Body of pancreas (tissue), 4 donors: ENCODE results near the gene GSDME. TPM values are rescaled to one million over a fixed set of nuclear protein-coding genes. Genes with fewer than 3 reads are reported as not detected.

Experiments used
- ATAC-seq: fragments of 150-250 bp; one replicate; pipeline ENCODE4 v1.9.1; 2016
- DNase-seq, 4 donors: peaks; one replicate each; pipeline ENCODE4 v3.0.0-alpha.2; 2019
- H3K27ac ChIP-seq, 4 donors: fragments of 200-600 bp; sonication (generic); 1 replicate in 3 of 4; 2 replicates in 1 of 4; pipeline versions ENCODE4 v1.5.1 to v1.6.1; 2016 to 2019; ENCODE audit warnings: mild to moderate bottlenecking in 1 of 4, mixed read lengths in 1 of 4, moderate library complexity in 1 of 4
- H3K27me3 ChIP-seq, 2 donors: fragments of 200-600 bp; sonication (generic); one replicate each; pipeline ENCODE4 v1.6.0; 2016; ENCODE audit warnings: mild to moderate bottlenecking in 1 of 2
- H3K36me3 ChIP-seq, 2 donors: fragments of 200-600 bp; sonication (generic); replicated peaks in 1 of 2; 2 replicates each; pipeline ENCODE4 v1.5.1; 2016; ENCODE audit warnings: low read depth in 2 of 2; ENCODE audit not compliant: insufficient read depth in 1 of 2
- H3K4me1 ChIP-seq: fragments of 200-600 bp; sonication (generic); one replicate; pipeline ENCODE4 v1.6.0; 2016
- H3K4me3 ChIP-seq, 2 donors: fragments of 200-600 bp; sonication (generic); 1 replicate in 1 of 2; 2 replicates in 1 of 2; pipeline ENCODE4 v1.5.1; 2016 to 2019
- H3K9me3 ChIP-seq, 3 donors: fragments of 200-600 bp; sonication (generic); 1 replicate in 2 of 3; 2 replicates in 1 of 3; pipeline ENCODE4 v1.5.1; 2016
- POLR2A ChIP-seq, 3 donors: fragments of 450-650 bp; IDR thresholded peaks; one replicate each; pipeline ENCODE4 v1.6.1; 2016; ENCODE audit warnings: antibody characterized with exemption in 3 of 3, mild to moderate bottlenecking in 2 of 3
- WGBS, 2 donors: methylation state at CpG; one replicate each; pipeline ENCODE4 v1.1.5; 2017; 5-methylcytosine and 5-hydroxymethylcytosine counted together
- intact Hi-C: fragments of 100-400 bp; cut with DNase I; formaldehyde crosslinking; loops from one replicate; pipeline ENCODE4 v1.15.1; 2023
- total RNA-seq, 2 donors: library from RNA; depleted of rRNA; stranded (reverse); fragments of >200 nt; gene quantifications; one replicate each; pipeline ENCODE4 v1.1.0, GENCODE V29; 2016
- TF ChIP-seq, protein P1 (sequence below), 7 experiments: fragments of 450-650 bp in 4 of 7; fragments of 200-600 bp in 3 of 7; sonication (generic) in 3 of 7; IDR thresholded peaks; one replicate each; pipeline ENCODE4 v1.5.1; 2016 to 2019; ENCODE audit warnings: antibody characterized with exemption in 7 of 7

Gene GSDME
- total RNA-seq, 2 donors from 2014 or later: 3.6 to 5.3 TPM

DNA sequence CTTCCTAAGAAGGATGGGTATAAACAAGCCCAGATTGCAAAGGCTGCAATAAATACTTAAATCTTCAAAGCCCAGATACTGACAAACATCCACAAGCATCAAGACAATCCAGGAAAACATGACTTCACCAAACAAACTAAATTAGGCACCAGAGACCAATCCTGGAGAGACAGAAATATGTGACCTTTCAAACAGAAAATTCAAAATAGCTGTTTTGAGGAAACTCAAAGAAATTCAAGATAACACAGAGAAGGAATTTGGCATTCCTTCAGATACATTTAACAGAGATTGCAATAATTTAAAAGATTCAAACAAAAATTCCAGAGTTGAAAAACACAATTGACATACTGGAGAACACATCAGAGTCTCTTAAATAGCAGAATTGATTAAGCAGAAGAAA lies 23.0 kb downstream of the GSDME start:
- no peaks in the 10 kb centered on the region for H3K4me1 ChIP-seq
- no peak for TF ChIP-seq POLR2A (IDR thresholded peaks at IDR 0.05)
- TF ChIP-seq, protein P1, sequence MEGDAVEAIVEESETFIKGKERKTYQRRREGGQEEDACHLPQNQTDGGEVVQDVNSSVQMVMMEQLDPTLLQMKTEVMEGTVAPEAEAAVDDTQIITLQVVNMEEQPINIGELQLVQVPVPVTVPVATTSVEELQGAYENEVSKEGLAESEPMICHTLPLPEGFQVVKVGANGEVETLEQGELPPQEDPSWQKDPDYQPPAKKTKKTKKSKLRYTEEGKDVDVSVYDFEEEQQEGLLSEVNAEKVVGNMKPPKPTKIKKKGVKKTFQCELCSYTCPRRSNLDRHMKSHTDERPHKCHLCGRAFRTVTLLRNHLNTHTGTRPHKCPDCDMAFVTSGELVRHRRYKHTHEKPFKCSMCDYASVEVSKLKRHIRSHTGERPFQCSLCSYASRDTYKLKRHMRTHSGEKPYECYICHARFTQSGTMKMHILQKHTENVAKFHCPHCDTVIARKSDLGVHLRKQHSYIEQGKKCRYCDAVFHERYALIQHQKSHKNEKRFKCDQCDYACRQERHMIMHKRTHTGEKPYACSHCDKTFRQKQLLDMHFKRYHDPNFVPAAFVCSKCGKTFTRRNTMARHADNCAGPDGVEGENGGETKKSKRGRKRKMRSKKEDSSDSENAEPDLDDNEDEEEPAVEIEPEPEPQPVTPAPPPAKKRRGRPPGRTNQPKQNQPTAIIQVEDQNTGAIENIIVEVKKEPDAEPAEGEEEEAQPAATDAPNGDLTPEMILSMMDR (IDR thresholded peaks at IDR 0.05): no peak
- DNase-seq: no peak
- H3K4me3 ChIP-seq: no peak overlapping the region
- no peak for ATAC-seq
- H3K36me3 ChIP-seq: no peaks in the 10 kb centered on the region
- intact Hi-C loops: no loop called here
- no peaks in the 10 kb centered on the region for H3K9me3 ChIP-seq
- no peak overlapping the region for H3K27ac ChIP-seq
- H3K27me3 ChIP-seq: no peaks in the 10 kb centered on the region

- no peak overlapping the region for H3K27ac ChIP-seq
- no peaks in the 10 kb centered on the region for H3K9me3 ChIP-seq
- H3K27me3 ChIP-seq: no peaks in the 10 kb centered on the region
- intact Hi-C loops: no loop called here
- DNase-seq: no peak
- no peaks in the 10 kb centered on the region for H3K36me3 ChIP-seq
- no peaks in the 10 kb centered on the region for H3K4me1 ChIP-seq
- ATAC-seq: no peak
- TF ChIP-seq, protein P1 (IDR thresholded peaks at IDR 0.05): no peak
- TF ChIP-seq POLR2A (IDR thresholded peaks at IDR 0.05): no peak
- WGBS, 2 donors: 67 to 80% methylated on average over 2 of the region's 2 CpGs
- no peak overlapping the region for H3K4me3 ChIP-seq
These were observed 23.7 kb downstream of the GSDME start for GRCh38 chr7:24733414-24734060.

GRCh38 chr7:24732646-24733413 lies 24.4 kb downstream of the GSDME start:
- 91 to 93% methylated on average over 3 to 4 of the region's 4 CpGs for WGBS, 2 donors
- Histone ChIP-seq H3K9me3 (no peaks in the 10 kb centered on the region), H3K27me3 (no peaks in the 10 kb centered on the region), H3K4me1 (no peaks in the 10 kb centered on the region), H3K27ac (no peak overlapping the region), H3K4me3 (no peak overlapping the region), H3K36me3 (no peaks in the 10 kb centered on the region)
- no peak for ATAC-seq
- DNase-seq: no peak
- intact Hi-C loops: no loop called here
- TF ChIP-seq POLR2A (IDR thresholded peaks at IDR 0.05): no peak
- TF ChIP-seq, protein P1 (IDR thresholded peaks at IDR 0.05): no peak

GRCh38 chr7:24731313-24731712 lies 26.0 kb downstream of the GSDME start:
- WGBS, 2 donors: 78 to 83% methylated on average over 10 to 13 of the region's 13 CpGs
- no peaks in the 10 kb centered on the region for H3K9me3 ChIP-seq
- DNase-seq (no peak), ATAC-seq (no peak)
- no peaks in the 10 kb centered on the region for H3K4me1 ChIP-seq
- TF ChIP-seq, protein P1 (IDR thresholded peaks at IDR 0.05): no peak
- TF ChIP-seq POLR2A (IDR thresholded peaks at IDR 0.05): no peak
- intact Hi-C loops: no loop called here
- H3K27ac ChIP-seq: no peak overlapping the region
- no peaks in the 10 kb centered on the region for H3K36me3 ChIP-seq
- H3K27me3 ChIP-seq: no peaks in the 10 kb centered on the region
- H3K4me3 ChIP-seq: no peak overlapping the region

DNA sequence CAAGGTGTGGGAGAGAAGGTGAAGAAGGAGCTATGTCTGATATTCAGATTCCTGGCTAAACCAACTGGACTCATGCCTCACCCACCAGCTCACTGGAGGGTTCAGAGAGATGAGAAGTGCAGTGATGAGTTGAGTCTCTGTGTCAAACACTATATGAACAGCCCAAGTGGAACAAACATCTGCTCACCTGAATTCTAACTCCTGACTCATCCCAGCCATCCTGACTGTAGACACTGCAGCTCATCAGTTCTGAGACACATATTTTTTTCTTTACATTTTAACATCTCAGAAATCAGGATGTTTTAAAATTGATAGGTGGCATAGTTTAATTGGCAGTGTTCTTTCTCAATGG lies 27.3 kb downstream of the GSDME start:
- no peaks in the 10 kb centered on the region for H3K4me1 ChIP-seq
- no peak overlapping the region for H3K27ac ChIP-seq
- H3K36me3 ChIP-seq: no peaks in the 10 kb centered on the region
- H3K27me3 ChIP-seq: no peaks in the 10 kb centered on the region
- ATAC-seq (no peak), DNase-seq (no peak)
- TF ChIP-seq, protein P1 (IDR thresholded peaks at IDR 0.05): no peak
- no peak for TF ChIP-seq POLR2A (IDR thresholded peaks at IDR 0.05)
- intact Hi-C loops: no loop called here
- H3K4me3 ChIP-seq: no peak overlapping the region
- H3K9me3 ChIP-seq: no peaks in the 10 kb centered on the region
